ENCODE results near the gene BET1L.

DNA sequence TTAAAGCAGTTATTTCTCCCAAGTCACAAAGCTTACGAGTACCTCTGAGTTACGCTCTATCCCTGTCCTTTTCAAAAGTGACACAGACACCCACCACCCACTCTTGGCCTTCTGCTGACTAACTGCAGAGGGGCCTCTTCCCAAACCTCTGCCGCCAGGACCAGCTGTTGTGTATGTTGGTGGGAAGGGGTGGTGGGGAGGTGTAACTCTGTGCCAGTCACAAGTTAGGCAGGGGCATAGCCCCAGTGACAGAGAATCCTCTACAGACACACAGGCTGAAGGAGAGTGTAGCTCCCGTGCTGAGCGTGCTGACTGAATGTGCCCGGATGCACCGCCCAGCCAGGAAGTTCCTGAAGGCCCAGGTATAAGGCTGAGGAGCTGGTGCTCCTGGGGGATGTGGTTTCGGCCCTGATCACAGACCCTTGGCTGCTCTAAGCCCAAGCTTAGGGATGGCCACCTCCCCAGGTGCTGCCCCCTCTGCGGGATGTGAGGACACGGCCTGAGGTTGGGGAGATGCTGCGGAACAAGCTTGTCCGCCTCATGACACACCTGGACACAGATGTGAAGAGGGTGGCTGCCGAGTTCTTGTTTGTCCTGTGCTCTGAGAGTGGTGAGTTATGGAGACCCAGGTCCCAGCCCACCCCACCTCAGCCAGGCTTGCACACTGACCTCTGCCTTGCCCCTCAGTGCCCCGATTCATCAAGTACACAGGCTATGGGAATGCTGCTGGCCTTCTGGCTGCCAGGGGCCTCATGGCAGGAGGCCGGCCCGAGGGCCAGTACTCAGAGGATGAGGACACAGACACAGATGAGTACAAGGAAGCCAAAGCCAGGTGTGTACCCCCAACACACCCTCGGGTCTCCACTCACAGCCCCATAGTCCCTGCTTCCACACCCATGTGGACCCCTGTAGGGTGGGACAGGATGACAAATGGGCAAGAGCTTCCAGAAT is 5.2 kb upstream of the BET1L start:
- no peak for TF ChIP-seq EZH2 (IDR thresholded peaks at IDR 0.05)
- no peak for TF ChIP-seq CTCF (IDR thresholded peaks at IDR 0.05)
- TF ChIP-seq EZH2phosphoT487 (IDR thresholded peaks at IDR 0.05): no peak

Measured in neural progenitor cell (in vitro differentiated cells).